Upper lobe of right lung (tissue), 1 donor: Measurements from ENCODE around the gene VPS9D1. TPM values are rescaled to one million over a fixed set of nuclear protein-coding genes. Genes with fewer than 3 reads are reported as not detected.
"Not testable (repeated sequence)": the region's sequence is repeated elsewhere in the genome, so short reads cannot be mapped to it uniquely, and the experiment has no call there.

Experiments
- ATAC-seq: fragments of 200-7000 bp; cut with Tn5 transposase; one replicate; pipeline ENCODE4 v1.9.1; 2020; ENCODE audit warnings: mild to moderate bottlenecking, moderate library complexity
- DNase-seq: peaks from one replicate; pipeline ENCODE4 v3.0.0-alpha.2; 2020
- H3K27ac ChIP-seq: fragments of 200-600 bp; one replicate; pipeline ENCODE4 v1.8.0; 2022
- H3K27me3 ChIP-seq: fragments of 200-600 bp; one replicate; pipeline ENCODE4 v1.8.0; 2022; ENCODE audit warnings: mild to moderate bottlenecking
- H3K36me3 ChIP-seq: fragments of 200-600 bp; one replicate; pipeline ENCODE4 v1.8.0; 2022
- H3K4me1 ChIP-seq: fragments of 200-600 bp; one replicate; pipeline ENCODE4 v1.8.0; 2022
- H3K4me3 ChIP-seq: fragments of 200-600 bp; one replicate; pipeline ENCODE4 v1.8.0; 2022; ENCODE audit warnings: mild to moderate bottlenecking
- H3K9me3 ChIP-seq: fragments of 200-600 bp; one replicate; pipeline ENCODE4 v1.8.0; 2022
- CTCF ChIP-seq: fragments of 200-600 bp; IDR thresholded peaks from one replicate; pipeline ENCODE4 v1.8.0; 2022; ENCODE audit warnings: antibody characterized with exemption
- intact Hi-C: fragments of 100-400 bp; cut with DNase I; formaldehyde crosslinking; loops from one replicate; pipeline ENCODE4 v1.11.0; 2022
- total RNA-seq: library from RNA; stranded (reverse); fragmentation: NEBNext Ultra II Directional; extraction: Animal tissue kit (Norgen Biotek cat#: 25700); gene quantifications from one replicate; pipeline ENCODE4 v1.2.1, GENCODE V29; 2021
- donor health status: DM: no; HTN: yes; CAD: no; lungs with severe emphysema.

Gene VPS9D1
- total RNA-seq, 1 donor from 2014 or later = 15.7 TPM

DNA sequence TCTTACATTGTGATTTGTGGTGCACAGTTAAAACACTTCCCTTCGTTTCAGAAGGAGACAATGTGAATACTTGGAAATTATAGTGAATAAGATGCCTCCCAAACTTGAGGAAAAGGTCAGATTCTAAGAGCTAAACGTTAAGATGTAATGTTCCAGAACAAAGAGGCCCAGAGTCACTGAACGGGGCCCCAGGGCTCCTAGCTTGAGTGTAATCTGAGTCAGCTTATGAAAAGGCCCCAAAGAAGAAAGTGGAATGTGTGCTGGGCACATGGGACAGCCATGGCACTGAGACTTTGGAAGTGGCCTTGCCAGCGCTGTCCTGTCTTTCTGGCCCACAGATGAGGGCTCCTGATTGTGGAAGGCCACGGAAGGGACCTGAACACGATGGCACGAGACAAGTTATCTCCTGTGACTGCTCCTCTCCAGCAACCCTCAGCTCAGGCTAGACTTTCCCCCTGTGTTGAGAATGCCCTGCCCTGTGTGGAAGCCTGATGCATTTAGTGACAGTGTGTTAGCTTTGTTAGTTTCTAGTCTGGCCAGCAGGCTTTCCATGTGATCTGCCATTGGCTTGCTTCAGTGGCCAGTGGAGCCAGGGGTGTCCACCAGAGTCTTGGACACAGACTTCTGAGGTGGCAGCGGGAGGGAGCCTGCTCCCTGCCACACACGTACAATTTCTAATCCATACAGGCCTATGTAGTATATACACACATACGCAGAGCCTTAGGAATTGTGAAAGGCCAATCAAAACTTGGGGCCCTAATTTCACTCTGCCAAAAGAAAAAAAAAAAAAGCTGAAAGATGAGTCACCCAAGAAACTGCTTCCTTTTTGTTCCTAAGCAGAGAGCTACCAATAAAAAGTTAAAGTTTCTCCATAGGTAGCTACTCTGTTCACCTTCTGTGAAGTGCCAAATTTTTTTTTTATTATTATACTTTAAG lies 49.9 kb downstream of the VPS9D1 start:
- DNase-seq (no peak), ATAC-seq (no peak)
- H3K27ac ChIP-seq = no peak overlapping the region
- no peak for TF ChIP-seq CTCF
- H3K36me3 ChIP-seq = no peaks in the 10 kb centered on the region
- intact Hi-C loops = no loop called here
- no peaks in the 10 kb centered on the region for H3K9me3 ChIP-seq
- no peaks in the 10 kb centered on the region for H3K27me3 ChIP-seq
- H3K4me3 ChIP-seq = no peak overlapping the region
- peaks cover 4% of the 10 kb centered on the region for H3K4me1 ChIP-seq

DNA sequence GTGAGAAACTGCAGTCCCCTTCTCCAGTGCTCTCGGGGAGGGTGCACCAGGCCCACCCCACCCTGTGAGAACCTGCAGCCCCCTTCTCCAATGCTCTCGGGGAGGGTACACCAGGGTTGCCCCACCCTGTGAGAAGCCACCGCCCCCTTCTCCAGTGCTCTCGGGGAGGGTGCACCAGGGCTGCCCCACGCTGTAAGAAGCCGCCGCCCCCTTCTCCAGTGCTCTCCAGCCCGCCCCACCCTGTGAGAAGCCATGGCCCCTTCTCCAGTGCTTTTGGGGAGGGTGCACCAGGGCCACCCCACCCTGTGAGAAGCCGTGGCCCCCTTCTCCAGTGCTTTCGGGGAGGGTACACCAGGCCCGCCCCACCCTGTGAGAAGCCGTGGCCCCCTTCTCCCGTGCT lies 50.9 kb downstream of the VPS9D1 start:
- no peak overlapping the region for H3K27ac ChIP-seq
- no peak for DNase-seq
- TF ChIP-seq CTCF = no peak
- intact Hi-C loops = no loop called here
- peaks cover 4% of the 10 kb centered on the region for H3K4me1 ChIP-seq
- no peaks in the 10 kb centered on the region for H3K9me3 ChIP-seq
- no peak overlapping the region for H3K4me3 ChIP-seq
- no peak for ATAC-seq
- no peaks in the 10 kb centered on the region for H3K27me3 ChIP-seq
- H3K36me3 ChIP-seq = no peaks in the 10 kb centered on the region

DNA sequence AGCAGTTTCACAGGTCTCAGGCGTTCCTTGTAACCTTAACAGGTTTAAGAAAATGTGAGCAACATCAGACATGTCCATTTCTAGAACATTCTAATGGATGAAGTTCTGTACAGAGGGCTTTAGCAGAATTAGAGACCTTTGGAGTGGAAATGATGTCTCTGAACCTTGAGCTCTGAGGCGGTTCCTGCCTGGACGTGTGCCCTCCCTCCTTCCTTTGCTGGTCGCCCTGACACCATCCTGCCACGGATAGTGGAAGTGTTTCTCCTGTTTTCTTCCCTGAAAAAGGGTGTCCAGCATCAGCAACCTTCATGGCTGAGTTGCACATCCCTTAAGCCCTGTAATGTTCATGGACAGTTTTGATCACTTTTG lies 51.9 kb downstream of the VPS9D1 start:
- ATAC-seq (peak; percentile 20), DNase-seq (no peak)
- Histone ChIP-seq H3K36me3 (no peaks in the 10 kb centered on the region), H3K9me3 (no peaks in the 10 kb centered on the region), H3K4me3 (peak overlapping the region; percentile 9), H3K27me3 (no peaks in the 10 kb centered on the region), H3K27ac (peak overlapping the region; percentile 61), H3K4me1 (peaks cover 4% of the 10 kb centered on the region)
- intact Hi-C loops = no loop called here
- no peak for TF ChIP-seq CTCF

- H3K9me3 ChIP-seq = no peaks in the 10 kb centered on the region
- no peaks in the 10 kb centered on the region for H3K27me3 ChIP-seq
- intact Hi-C loops = no loop called here
- H3K4me3 ChIP-seq = no peak overlapping the region
- H3K36me3 ChIP-seq = peaks cover 8% of the 10 kb centered on the region
- no peak overlapping the region for H3K27ac ChIP-seq
- no peak for DNase-seq
- no peak for TF ChIP-seq CTCF
- H3K4me1 ChIP-seq = peaks cover 4% of the 10 kb centered on the region
- no peak for ATAC-seq
Measured at GRCh38 chr16:89667633-89668032, 53.1 kb downstream of the VPS9D1 start.

DNA sequence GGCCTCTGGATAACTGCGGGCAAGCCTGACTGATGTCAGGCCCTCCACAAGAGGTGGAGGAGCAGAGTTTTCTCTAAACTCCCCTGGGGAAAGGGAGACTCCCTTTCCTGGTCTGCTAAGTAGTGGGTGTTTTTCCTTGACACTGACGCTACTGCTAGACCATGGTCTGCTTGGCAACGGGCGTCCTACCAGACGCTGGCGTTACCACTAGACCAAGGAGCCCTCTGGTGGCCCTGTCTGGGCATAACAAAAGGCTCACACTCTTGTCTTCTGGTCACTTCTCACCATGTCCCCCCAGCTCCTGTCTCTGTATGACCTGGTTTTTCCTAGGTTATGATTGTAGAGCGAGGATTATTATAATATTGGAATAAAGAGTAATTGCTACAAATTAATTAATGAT lies 53.7 kb downstream of the VPS9D1 start:
- H3K27me3 ChIP-seq, H3K36me3 ChIP-seq, H3K27ac ChIP-seq, H3K9me3 ChIP-seq, H3K4me1 ChIP-seq, ATAC-seq, DNase-seq, H3K4me3 ChIP-seq, intact Hi-C loops: not testable (repeated sequence)
- peak; percentile 29 for TF ChIP-seq CTCF

DNA sequence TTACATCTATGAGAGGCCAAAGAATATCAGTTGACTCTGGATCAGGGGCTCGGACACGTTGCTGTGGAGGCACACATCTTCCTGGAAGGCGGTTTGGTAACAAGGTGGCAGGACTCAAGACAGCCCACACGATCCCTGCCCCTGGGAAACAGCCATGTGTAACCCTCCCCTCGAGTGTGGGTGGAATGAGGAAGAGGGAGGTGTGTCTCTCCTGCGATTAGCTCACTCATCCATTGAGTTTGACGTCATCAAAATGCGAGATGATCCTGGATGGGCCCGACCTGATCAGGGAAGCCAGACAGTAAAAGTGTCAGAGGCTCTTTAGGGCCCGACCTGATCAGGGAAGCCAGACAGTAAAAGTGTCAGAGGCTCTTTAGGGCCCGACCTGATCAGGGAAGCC lies 56.5 kb downstream of the VPS9D1 start:
- peaks cover 20% of the 10 kb centered on the region for H3K36me3 ChIP-seq
- H3K27ac ChIP-seq, H3K27me3 ChIP-seq, H3K4me1 ChIP-seq, ATAC-seq, DNase-seq, intact Hi-C loops, H3K9me3 ChIP-seq, H3K4me3 ChIP-seq: not testable (repeated sequence)
